Activated B cell treated with CpG ODN at 0.5 μM for 24 hours (primary cell): Measurements from ENCODE around the gene ZGLP1. TPM values are rescaled to one million over a fixed set of nuclear protein-coding genes. Genes with fewer than 3 reads are reported as not detected.

Experiments
- ATAC-seq: fragments of 200-7000 bp; cut with Tn5 transposase; one replicate; pipeline ENCODE4 v1.10.0; 2021; ENCODE audit warnings: low read depth, mild to moderate bottlenecking, moderate library complexity
- CTCF ChIA-PET: fragments of 350-600 bp; sonication (Branson Sonifier 250); formaldehyde crosslinking; loops from one replicate; lab custom pipeline; 2021; ENCODE audit warnings: antibody characterized with exemption; lab: Charles Lee
- POLR2A ChIA-PET: fragments of 350-600 bp; sonication (Branson Sonifier 250); formaldehyde crosslinking; loops from one replicate; lab custom pipeline; 2021; ENCODE audit warnings: antibody characterized with exemption; lab: Charles Lee
- DNase-seq: peaks from one replicate; pipeline ENCODE4 v3.0.0; 2022
- H3K27ac Mint-ChIP-seq: one replicate; pipeline ENCODE4 v1.8.0; 2020; ENCODE audit warnings: mixed read lengths
- H3K27me3 Mint-ChIP-seq: one replicate; pipeline ENCODE4 v1.8.0; 2021; ENCODE audit warnings: mixed read lengths
- H3K36me3 Mint-ChIP-seq: one replicate; pipeline ENCODE4 v1.8.0; 2021; ENCODE audit warnings: low read depth, mixed read lengths
- H3K4me1 Mint-ChIP-seq: one replicate; pipeline ENCODE4 v1.8.0; 2021; ENCODE audit warnings: mixed read lengths
- H3K4me3 Mint-ChIP-seq: one replicate; pipeline ENCODE4 v1.8.0; 2020; ENCODE audit warnings: mild to moderate bottlenecking, mixed read lengths
- H3K9me3 Mint-ChIP-seq: one replicate; pipeline ENCODE4 v1.8.0; 2020; ENCODE audit warnings: mixed read lengths
- CTCF ChIP-seq: fragments of 200-600 bp; IDR thresholded peaks from one replicate; pipeline ENCODE4 v1.8.0; 2022; ENCODE audit warnings: antibody characterized with exemption, mild to moderate bottlenecking
- intact Hi-C: fragments of 100-400 bp; cut with micrococcal nuclease; formaldehyde crosslinking; loops from one replicate; pipeline ENCODE4 v1.15.1; 2024
- total RNA-seq: library from RNA; stranded (reverse); gene quantifications from 2 replicates; pipeline ENCODE4 v1.2.3, GENCODE V29; 2022

The ZGLP1 gene
- total RNA-seq, 1 donor from 2014 or later = 5.1 TPM

- H3K9me3 Mint-ChIP-seq = no peaks in the 10 kb centered on the region
- TF ChIP-seq CTCF = no peak
- no peaks in the 10 kb centered on the region for H3K27me3 Mint-ChIP-seq
- ChIA-PET CTCF (no interaction called here), POLR2A (interaction anchor here (0.5 to 1.7 kb wide), 2 partner anchors 32 to 46 kb away, joined by 3 to 4 read pairs; no protein-coding TSS in a partner anchor)
- H3K4me1 Mint-ChIP-seq = peaks cover 15% of the 10 kb centered on the region
- ATAC-seq (no peak), DNase-seq (no peak)
- H3K4me3 Mint-ChIP-seq = no peak overlapping the region
- intact Hi-C loops = no loop called here
- H3K27ac Mint-ChIP-seq = no peak overlapping the region
- H3K36me3 Mint-ChIP-seq = peaks cover 59% of the 10 kb centered on the region
These were observed 8.3 kb upstream of the ZGLP1 start for GRCh38 chr19:10317857-10318462.

- Mint-ChIP-seq H3K27me3 (no peaks in the 10 kb centered on the region), H3K36me3 (peaks cover 59% of the 10 kb centered on the region), H3K27ac (no peak overlapping the region), H3K4me1 (peaks cover 15% of the 10 kb centered on the region), H3K4me3 (no peak overlapping the region), H3K9me3 (no peaks in the 10 kb centered on the region)
- DNase-seq (no peak), ATAC-seq (no peak)
- no peak for TF ChIP-seq CTCF
- CTCF ChIA-PET = no interaction called here
- intact Hi-C loops = no loop called here
- POLR2A ChIA-PET = interaction anchor here (1.7 kb wide), 1 partner anchor 46 kb away, joined by 4 read pairs; no protein-coding TSS in a partner anchor
These were observed 7.6 kb upstream of the ZGLP1 start for GRCh38 chr19:10317045-10317856.

- ChIA-PET CTCF (no interaction called here), POLR2A (interaction anchor here (1.7 kb wide), 2 partner anchors 16 to 45 kb away, joined by 4 to 10 read pairs; partner anchors contain the start of gene RAVER1)
- no peak for TF ChIP-seq CTCF
- intact Hi-C loops = loop anchor here (1.0 kb wide), 1 partner anchor 45 kb away; the partner anchor contains the start of gene ICAM1
- peak overlapping the region; percentile 71 for H3K27ac Mint-ChIP-seq
- H3K4me1 Mint-ChIP-seq = peaks cover 15% of the 10 kb centered on the region
- H3K36me3 Mint-ChIP-seq = peaks cover 51% of the 10 kb centered on the region
- H3K4me3 Mint-ChIP-seq = peak overlapping the region; percentile 87
- ATAC-seq (no peak), DNase-seq (no peak)
- H3K27me3 Mint-ChIP-seq = no peaks in the 10 kb centered on the region
- no peaks in the 10 kb centered on the region for H3K9me3 Mint-ChIP-seq
These were observed 6.8 kb upstream of the ZGLP1 start for GRCh38 chr19:10316229-10317044.

GRCh38 chr19:10315335-10316214 is 6.0 kb upstream of the ZGLP1 start, which contains the start of gene FDX2:
FDX2 (minus strand) TSS chr19:10316015; CDS start chr19:10315996, 19 bp downstream.
- DNase-seq = peak; percentile 85
- H3K4me3 Mint-ChIP-seq = peak within 1 kb of the TSS; percentile 87
- peaks cover 49% of the 10 kb centered on the region for H3K36me3 Mint-ChIP-seq
- TF ChIP-seq CTCF = no peak
- intact Hi-C loops = loop anchor here (1.0 kb wide), 1 partner anchor 44 kb away; the partner anchor contains the start of gene ICAM1
- CTCF ChIA-PET = interaction anchor here (0.6 kb wide), 1 partner anchor 113 kb away, joined by 4 read pairs; no protein-coding TSS in a partner anchor
- peak; percentile 92 for ATAC-seq
- H3K27ac Mint-ChIP-seq = peak within 1 kb of the TSS; percentile 71
- H3K4me1 Mint-ChIP-seq = peaks cover 15% of the 10 kb centered on the region
- no peaks in the 10 kb centered on the region for H3K9me3 Mint-ChIP-seq
- H3K27me3 Mint-ChIP-seq = no peaks in the 10 kb centered on the region
- POLR2A ChIA-PET = interaction anchor here (0.6 to 2.2 kb wide), 4 partner anchors 8 to 102 kb away, joined by 3 to 13 read pairs (median 8); partner anchors contain the start of genes ICAM1 and RAVER1
